Fibroblast of lung (primary cell): Measurements from ENCODE around the gene NUDCD3.

ENCODE experiments used
- EZH2 ChIP-seq: IDR thresholded peaks from 2 replicates; pipeline ENCODE4 v1.5.1; 2012; ENCODE audit warnings: low read length, control low read depth, mild to moderate bottlenecking; ENCODE audit errors: missing control alignments
- TF ChIP-seq, protein P1 (sequence below), 2 donors: IDR thresholded peaks in 1 of 2; conservative IDR thresholded peaks in 1 of 2; 1 replicate in 1 of 2; 2 replicates in 1 of 2; pipeline ENCODE4 v1.5.1; 2011 to 2012; ENCODE audit warnings: low read length in 2 of 2, control low read depth in 1 of 2, inconsistent platforms in 1 of 2, low read depth in 1 of 2, mild to moderate bottlenecking in 1 of 2

DNA sequence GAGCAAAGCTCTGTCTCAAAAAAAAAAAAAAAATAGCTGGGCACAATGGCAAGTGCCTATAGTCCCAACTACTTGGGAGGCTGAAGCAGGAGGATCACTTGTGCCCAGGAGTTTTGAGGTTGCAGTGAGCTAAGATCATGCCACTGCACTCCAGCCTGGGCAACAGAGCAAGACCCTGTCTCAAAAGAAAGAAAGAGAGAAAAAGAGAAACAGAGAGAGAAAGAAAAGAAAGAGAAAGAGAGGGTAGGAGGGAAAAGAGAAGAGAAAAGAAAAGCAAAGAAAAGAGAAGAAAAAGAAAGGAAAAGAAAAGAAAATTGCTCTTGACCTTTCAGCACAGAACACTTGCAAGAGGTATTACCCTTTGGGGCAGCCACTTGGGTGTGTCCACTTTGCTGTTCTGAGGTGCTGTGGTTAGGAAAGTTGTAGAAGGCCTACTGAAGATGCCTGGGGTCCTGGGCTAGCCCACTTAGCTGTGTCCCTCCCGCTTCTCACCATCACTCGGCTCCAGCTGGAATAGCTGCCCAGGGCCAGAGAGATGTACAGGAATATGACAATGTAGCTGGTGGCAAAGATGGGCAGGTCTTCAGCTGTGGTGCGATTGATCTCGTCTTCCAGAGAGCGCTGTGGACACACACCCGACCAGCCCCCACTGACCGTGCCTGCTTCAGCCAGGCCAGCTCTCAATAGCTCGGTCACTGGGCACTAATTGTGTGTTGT lies 45.0 kb upstream of the NUDCD3 start:
- TF ChIP-seq EZH2: no peak
- TF ChIP-seq, protein P1, sequence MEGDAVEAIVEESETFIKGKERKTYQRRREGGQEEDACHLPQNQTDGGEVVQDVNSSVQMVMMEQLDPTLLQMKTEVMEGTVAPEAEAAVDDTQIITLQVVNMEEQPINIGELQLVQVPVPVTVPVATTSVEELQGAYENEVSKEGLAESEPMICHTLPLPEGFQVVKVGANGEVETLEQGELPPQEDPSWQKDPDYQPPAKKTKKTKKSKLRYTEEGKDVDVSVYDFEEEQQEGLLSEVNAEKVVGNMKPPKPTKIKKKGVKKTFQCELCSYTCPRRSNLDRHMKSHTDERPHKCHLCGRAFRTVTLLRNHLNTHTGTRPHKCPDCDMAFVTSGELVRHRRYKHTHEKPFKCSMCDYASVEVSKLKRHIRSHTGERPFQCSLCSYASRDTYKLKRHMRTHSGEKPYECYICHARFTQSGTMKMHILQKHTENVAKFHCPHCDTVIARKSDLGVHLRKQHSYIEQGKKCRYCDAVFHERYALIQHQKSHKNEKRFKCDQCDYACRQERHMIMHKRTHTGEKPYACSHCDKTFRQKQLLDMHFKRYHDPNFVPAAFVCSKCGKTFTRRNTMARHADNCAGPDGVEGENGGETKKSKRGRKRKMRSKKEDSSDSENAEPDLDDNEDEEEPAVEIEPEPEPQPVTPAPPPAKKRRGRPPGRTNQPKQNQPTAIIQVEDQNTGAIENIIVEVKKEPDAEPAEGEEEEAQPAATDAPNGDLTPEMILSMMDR (conservative IDR thresholded peaks at IDR 0.05 in 1 of 2, IDR thresholded peaks at IDR 0.05 in 1 of 2; ENCODE audit: low read depth in 1 of 2, low read length in 2 of 2): no peak
